ENCODE results near the gene USH2A.
"Not testable (repeated sequence)": the region's sequence is repeated elsewhere in the genome, so short reads cannot be mapped to it uniquely, and the experiment has no call there.

USH2A gene

DNA sequence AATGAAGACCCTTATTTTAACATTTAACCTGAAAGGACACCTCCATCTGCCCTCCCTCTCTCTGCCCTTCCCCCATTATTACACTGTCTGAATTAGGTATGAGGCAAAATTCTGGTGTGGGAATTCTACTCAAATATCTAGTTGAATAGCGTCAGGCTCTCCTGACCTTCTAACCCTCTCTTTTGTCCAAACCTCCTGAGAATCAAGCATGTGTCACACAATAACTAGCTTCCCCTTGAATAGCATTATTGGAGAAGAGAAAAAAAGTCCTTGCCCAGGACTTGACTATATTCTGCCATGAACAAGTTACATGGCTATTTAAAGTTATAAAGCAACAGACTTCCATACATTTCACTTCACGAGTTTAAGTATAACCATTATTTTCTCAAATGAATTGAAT lies 35.5 kb downstream of the USH2A start:
- no peak for DNase-seq

GRCh38 chr1:216379441-216379840 lies 43.8 kb downstream of the USH2A start:
- no peak for DNase-seq

DNA sequence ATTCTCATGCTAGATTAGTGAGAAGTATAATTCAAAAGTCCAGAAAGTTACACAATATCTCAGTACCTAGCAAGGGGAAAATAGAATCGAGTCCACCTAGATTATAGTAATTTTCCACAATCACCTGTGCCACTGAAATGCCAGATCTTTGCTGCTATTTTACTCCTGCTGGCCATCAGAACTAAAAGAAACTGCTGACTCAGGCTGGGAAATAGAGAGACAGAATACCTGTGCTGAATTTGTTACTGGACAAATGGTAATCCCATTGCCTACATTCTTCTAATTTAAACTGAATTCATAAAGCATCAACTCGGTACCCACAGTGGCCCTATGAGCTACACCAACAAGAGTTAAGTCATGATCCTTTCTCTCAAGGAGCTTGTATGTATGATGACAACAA lies 55.0 kb downstream of the USH2A start:
- no peak for DNase-seq

DNA sequence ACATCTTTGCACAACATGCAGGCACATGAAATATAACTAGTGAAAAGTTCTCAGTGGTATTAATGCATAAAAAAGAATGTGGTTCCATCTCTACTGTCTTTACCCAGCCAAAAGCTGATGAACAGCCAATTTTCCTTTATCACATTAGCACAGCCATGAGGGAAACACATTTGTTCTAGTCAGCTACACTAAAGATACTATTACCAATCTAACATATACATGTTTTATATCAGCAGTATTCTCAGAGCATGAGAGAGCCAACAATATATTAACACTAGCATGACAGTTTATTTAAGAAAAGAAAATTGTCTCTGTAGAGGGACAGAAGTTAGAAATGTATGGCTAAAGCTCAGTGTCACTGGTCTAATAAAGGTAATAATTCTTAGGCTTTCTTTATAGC lies 56.3 kb downstream of the USH2A start:
- DNase-seq = no peak

DNA sequence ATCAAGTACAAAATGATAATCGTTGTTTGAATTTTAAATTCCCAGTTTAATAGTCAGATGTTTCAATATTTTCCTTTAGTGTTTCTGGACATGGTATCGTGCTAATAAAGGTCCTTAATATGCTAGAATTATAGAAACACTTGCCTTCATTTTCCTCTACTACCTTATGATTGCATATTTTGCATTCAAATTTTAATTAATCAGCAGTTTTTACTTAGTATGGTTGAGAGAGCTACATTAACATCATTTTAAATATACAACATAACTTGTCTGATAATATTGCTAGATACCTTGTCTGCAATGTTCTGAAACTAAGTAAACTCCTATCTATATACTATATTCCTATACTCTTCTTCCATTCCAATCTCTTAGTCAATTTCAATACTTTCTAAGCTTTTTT lies 66.3 kb downstream of the USH2A start:
- DNase-seq = no peak

DNA sequence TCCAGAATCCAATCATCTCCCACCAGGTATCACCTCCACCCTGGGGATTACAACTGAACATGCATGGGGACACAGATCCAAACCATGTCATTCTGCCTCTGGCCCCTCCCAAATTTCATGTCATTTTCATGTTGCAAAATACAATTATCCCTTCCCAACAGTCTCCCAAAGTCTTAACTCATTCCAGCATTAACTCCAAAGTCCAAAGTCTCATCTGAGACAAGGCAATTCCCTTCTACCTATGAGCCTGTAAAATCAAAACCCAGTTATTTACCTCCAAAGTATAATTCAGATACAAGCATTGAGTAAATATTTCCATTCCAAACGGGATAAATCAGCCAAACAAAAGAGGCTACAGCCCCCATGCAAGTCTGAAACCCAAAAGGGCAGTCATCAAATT lies 73.1 kb downstream of the USH2A start:
- DNase-seq = no peak

DNA sequence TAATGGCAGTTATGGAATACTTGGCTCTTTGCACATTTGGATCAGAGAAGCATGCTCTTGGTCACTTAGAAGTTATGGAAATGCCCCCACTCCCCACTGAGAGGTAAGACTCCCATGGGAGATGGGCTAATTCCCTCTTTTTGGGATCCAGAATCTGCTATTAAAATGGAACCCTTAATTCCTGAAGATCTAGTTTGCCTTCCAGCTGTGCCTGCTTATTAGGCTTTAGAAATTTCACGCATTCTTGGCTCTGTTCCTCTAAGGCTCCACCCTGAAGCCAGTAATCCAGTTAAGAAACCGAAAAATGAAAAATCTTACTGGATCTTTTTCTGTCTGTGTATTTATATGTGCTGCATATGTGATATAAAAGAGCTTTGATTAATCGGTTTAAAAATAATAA lies 76.7 kb downstream of the USH2A start:
- DNase-seq = no peak

- not testable (repeated sequence) for DNase-seq
Observed at GRCh38 chr1:216340542-216340941, 82.7 kb downstream of the USH2A start.

GRCh38 chr1:216332462-216332861 lies 90.8 kb downstream of the USH2A start:
- DNase-seq = no peak

DNA sequence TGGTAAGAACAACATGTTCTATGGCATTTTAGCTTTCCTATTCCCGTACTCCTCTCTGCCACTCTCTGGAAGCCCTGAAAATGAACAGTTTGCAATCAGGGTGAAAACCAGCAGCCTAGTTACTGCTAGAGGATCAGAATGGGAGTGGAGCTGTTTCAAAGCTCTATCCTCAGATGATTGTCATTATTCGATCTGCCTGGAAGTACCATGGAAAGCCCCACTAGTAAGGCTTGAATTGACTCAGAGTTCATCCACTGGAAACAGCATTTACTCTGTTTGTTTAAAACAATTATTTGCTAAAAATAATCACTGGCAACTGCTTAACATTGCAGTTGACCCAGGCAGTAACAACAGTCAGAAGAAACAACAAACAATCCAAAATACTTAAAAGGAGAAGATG lies 91.2 kb downstream of the USH2A start:
- DNase-seq = no peak

GRCh38 chr1:216331211-216331610 lies 92.0 kb downstream of the USH2A start:
- no peak for DNase-seq

DNA sequence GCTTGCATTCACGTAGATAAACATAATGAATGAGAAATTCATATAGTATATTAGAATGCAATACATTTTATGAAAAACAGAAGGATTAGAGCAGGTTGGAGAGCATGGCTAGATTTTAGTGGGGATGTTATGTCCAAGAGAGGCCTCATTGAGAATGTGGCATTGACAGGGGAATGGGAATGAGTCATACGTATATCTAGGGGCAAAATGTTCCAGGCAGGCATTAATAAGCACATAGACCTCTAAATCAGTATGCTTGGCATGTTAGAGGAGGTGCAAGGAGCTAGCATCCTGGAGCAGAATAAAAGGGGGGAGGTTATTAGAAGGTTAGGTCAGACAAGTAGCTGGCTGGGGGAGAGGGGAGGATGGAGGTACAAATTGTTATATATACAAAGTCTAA lies 93.0 kb downstream of the USH2A start:
- DNase-seq = no peak

GRCh38 chr1:216325946-216326345 lies 97.3 kb downstream of the USH2A start:
- DNase-seq = no peak

DNA sequence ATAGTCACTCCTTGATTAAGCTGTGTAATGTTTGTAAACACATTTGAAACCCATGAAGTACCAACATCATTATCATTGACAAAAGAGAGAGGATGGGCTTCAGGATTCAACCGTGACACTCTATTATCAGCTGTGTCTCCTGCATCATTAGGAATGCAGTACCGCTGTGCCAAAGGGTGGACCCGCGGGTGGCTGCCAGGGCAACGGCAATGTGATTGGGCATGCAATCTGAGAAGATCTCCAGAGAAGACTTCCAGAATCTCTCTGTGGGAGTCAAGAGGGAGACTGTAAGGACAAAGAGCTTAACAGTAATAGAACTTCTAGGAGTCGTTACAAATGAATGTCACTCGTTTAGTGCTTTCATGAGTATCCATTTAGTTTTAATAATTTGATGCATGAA lies 97.9 kb downstream of the USH2A start:
- DNase-seq = no peak

- no peak for DNase-seq
Observed at GRCh38 chr1:216323344-216323743, 99.9 kb downstream of the USH2A start.

- no peak for DNase-seq
Observed at GRCh38 chr1:216314379-216315095, 108.7 kb downstream of the USH2A start.

DNA sequence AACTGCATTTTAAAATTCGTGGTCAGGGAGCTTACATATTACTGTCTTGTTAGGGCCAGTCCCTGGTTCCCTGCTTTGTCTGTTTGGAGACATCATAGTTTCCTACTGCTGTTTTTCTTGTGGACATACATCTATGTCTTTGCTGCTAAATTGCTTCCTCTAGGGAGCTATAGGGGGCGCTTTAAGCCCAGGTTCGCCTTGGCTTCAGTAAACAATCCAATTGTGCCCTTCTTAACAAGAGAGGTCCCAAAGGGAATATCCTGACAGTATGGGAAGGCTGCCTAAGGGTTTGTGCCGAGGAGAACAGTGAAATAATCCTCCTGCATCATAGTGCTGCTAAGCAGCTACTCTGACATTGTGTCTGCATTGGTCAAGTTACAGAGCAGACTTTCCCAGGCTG lies 112.5 kb downstream of the USH2A start:
- no peak for DNase-seq

- DNase-seq = no peak
Observed at GRCh38 chr1:216306830-216307229, 116.4 kb downstream of the USH2A start.

- no peak for DNase-seq
Observed at GRCh38 chr1:216303690-216304089, 119.6 kb downstream of the USH2A start.

- no peak for DNase-seq
Observed at GRCh38 chr1:216293683-216294082, 129.6 kb downstream of the USH2A start.

- no peak for DNase-seq
Observed at GRCh38 chr1:216290074-216290473, 133.2 kb downstream of the USH2A start.

GRCh38 chr1:216285052-216285451 lies 138.2 kb downstream of the USH2A start:
- DNase-seq = no peak

DNA sequence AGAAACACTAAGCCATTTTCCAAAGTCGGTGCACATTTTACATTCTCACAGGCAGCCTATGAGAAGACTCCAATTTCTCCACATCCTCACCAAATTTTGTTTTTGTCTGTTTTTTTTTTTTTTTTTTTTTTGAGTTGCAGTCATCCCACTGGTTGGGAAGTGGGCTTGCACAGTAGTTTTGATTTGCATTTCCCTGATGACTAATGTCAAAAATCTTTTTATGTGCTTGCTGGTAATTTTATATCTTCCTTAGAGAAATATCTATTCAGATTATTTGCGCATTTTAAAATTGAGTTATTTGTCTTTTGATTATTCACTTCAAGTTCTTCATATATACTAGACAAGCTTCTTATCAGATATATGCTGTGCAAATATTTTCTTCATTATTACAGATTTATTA lies 141.5 kb downstream of the USH2A start:
- DNase-seq = no peak

GRCh38 chr1:216270086-216270773 lies 153.0 kb downstream of the USH2A start:
- no peak for DNase-seq

GRCh38 chr1:216261631-216262030 lies 161.6 kb downstream of the USH2A start:
- DNase-seq = no peak

Data from stimulated activated CD4-positive, alpha-beta T cell treated with anti-CD3 and anti-CD28 coated beads, Interleukin-2, amount 100 ng/mL, for 48 hours (primary cell).